ENCODE results near the gene CTBP2.

The CTBP2 gene

GRCh38 chr10:125009661-125010161 is 150.7 kb downstream of the CTBP2 start:
- H3K4me3 ChIP-seq (ENCODE audit: low read length): no peak overlapping the region
- no peak for DNase-seq (ENCODE audit: low read depth, low spot score)

- DNase-seq (ENCODE audit: low read depth, low spot score): no peak
- no peak overlapping the region for H3K4me3 ChIP-seq (ENCODE audit: low read length)
These were observed 151.4 kb downstream of the CTBP2 start for GRCh38 chr10:125008689-125009638.

GRCh38 chr10:125007436-125007835 is 152.9 kb downstream of the CTBP2 start:
- H3K4me3 ChIP-seq (ENCODE audit: low read length): no peak overlapping the region
- DNase-seq (ENCODE audit: low read depth, low spot score): no peak

GRCh38 chr10:125006921-125007426 is 153.4 kb downstream of the CTBP2 start:
- no peak for DNase-seq (ENCODE audit: low read depth, low spot score)
- H3K4me3 ChIP-seq (ENCODE audit: low read length): no peak overlapping the region

GRCh38 chr10:125006188-125006680 is 154.1 kb downstream of the CTBP2 start:
- no peak overlapping the region for H3K4me3 ChIP-seq (ENCODE audit: low read length)
- DNase-seq (ENCODE audit: low read depth, low spot score): no peak

- H3K4me3 ChIP-seq (ENCODE audit: low read length): no peak overlapping the region
- no peak for DNase-seq (ENCODE audit: low read depth, low spot score)
These were observed 154.8 kb downstream of the CTBP2 start for GRCh38 chr10:125005312-125006187.

GRCh38 chr10:125004571-125005311 is 155.6 kb downstream of the CTBP2 start:
- DNase-seq (ENCODE audit: low read depth, low spot score): no peak
- H3K4me3 ChIP-seq (ENCODE audit: low read length): no peak overlapping the region

GRCh38 chr10:125003901-125004467 is 156.4 kb downstream of the CTBP2 start:
- DNase-seq (ENCODE audit: low read depth, low spot score): no peak
- H3K4me3 ChIP-seq (ENCODE audit: low read length): no peak overlapping the region

GRCh38 chr10:125003146-125003900 is 157.0 kb downstream of the CTBP2 start:
- no peak overlapping the region for H3K4me3 ChIP-seq (ENCODE audit: low read length)
- no peak for DNase-seq (ENCODE audit: low read depth, low spot score)

GRCh38 chr10:125002423-125003145 is 157.8 kb downstream of the CTBP2 start:
- no peak overlapping the region for H3K4me3 ChIP-seq (ENCODE audit: low read length)
- DNase-seq (ENCODE audit: low read depth, low spot score): no peak

- no peak for DNase-seq (ENCODE audit: low read depth, low spot score)
These were observed 158.3 kb downstream of the CTBP2 start for GRCh38 chr10:125002047-125002422.

GRCh38 chr10:125001313-125002046 is 158.9 kb downstream of the CTBP2 start:
- no peak for DNase-seq (ENCODE audit: low read depth, low spot score)
- H3K4me3 ChIP-seq (ENCODE audit: low read length): no peak overlapping the region

More at GRCh38 chr10:125002047-125002422, 158.3 kb downstream of the CTBP2 start:
- H3K4me3 ChIP-seq (ENCODE audit: low read length): no peak overlapping the region

GRCh38 chr10:125000366-125001312 is 159.7 kb downstream of the CTBP2 start:
- DNase-seq (ENCODE audit: low read depth, low spot score): peak; percentile 37

GRCh38 chr10:124999433-125000365 is 160.7 kb downstream of the CTBP2 start:
- no peak overlapping the region for H3K4me3 ChIP-seq (ENCODE audit: low read length)
- DNase-seq (ENCODE audit: low read depth, low spot score): no peak

More at GRCh38 chr10:125000366-125001312, 159.7 kb downstream of the CTBP2 start:
- no peak overlapping the region for H3K4me3 ChIP-seq (ENCODE audit: low read length)
